GM12891 (cell line): ENCODE data around the gene DECR2.

Experiments
- POLR2A ChIP-seq: IDR thresholded peaks from 2 replicates; pipeline ENCODE4 v1.6.1; 2011; ENCODE audit warnings: low read depth, low read length, control low read depth
- POLR2AphosphoS5 ChIP-seq: IDR thresholded peaks from 2 replicates; pipeline ENCODE4 v1.6.1; 2011; ENCODE audit warnings: low read depth, low read length, control low read depth
- SPI1 ChIP-seq: IDR thresholded peaks from 2 replicates; pipeline ENCODE4 v1.6.1; 2011; ENCODE audit warnings: low read depth, low read length, control low read depth
- TAF1 ChIP-seq: IDR thresholded peaks from 2 replicates; pipeline ENCODE4 v1.6.1; 2011; ENCODE audit warnings: low read depth, low read length, control low read depth

- no peak for TF ChIP-seq TAF1
- TF ChIP-seq POLR2A, result no peak
- TF ChIP-seq SPI1, result no peak
- no peak for TF ChIP-seq POLR2AphosphoS5
Measured at GRCh38 chr16:367333-367903, 34.3 kb upstream of the DECR2 start.
